K562 (cell line): Measurements from ENCODE around the gene HDAC3. TPM values are rescaled to one million over a fixed set of nuclear protein-coding genes. Genes with fewer than 3 reads are reported as not detected.
A peak's percentile ranks its signal among the peaks of the same experiment; 100 is the strongest.

Experiments
- ATAC-seq: fragments of 200-7000 bp; cut with Tn5 transposase; 3 replicates; pipeline ENCODE4 v1.9.1; 2020; ENCODE audit warnings: moderate library complexity
- BruUV-seq: library from RNA; stranded (reverse); fragments of 400-500 nt; replicated peaks from 2 replicates; lab custom pipeline; 2021; lab: Mats Ljungman, UMichigan
- CTCF ChIA-PET: fragments of 300-600 bp; formaldehyde crosslinking; extraction: SDS; loops from one replicate; lab custom pipeline; 2021; ENCODE audit warnings: low intra/inter-chr PET ratio; lab: Yijun Ruan, JAX
- POLR2A ChIA-PET: fragments of 300-600, 350-650 bp; sonication (Branson Sonifier 250); formaldehyde crosslinking; extraction: SDS; loops from one replicate; lab custom pipeline; 2021; ENCODE audit warnings: antibody characterized with exemption, inconsistent platforms; lab: Yijun Ruan, JAX
- DNase-seq, 4 experiments: peaks; one replicate each; pipeline versions ENCODE4 v3.0.0 to v3.0.0-alpha.2; 2011 to 2018; ENCODE audit warnings: low spot score in 3 of 4, mixed read lengths in 3 of 4; ENCODE audit errors: extremely low read depth in 1 of 4
- FAIRE-seq: peaks from 2 replicates; lab custom pipeline; 2011; peaks lifted over from hg19 to GRCh38; lab: Jason Lieb, UNC
- H2AFZ ChIP-seq: 2 replicates; pipeline ENCODE4 v1.6.0; 2011; ENCODE audit warnings: low read depth, low read length, control low read depth, inconsistent platforms
- H3K27ac ChIP-seq: fragments of 200-600 bp; 3 replicates; pipeline ENCODE4 v1.8.0; 2011; ENCODE audit warnings: low read depth, mild to moderate bottlenecking, control low read depth, inconsistent platforms, low read length, moderate library complexity, mixed read lengths; ENCODE audit errors: extremely low read depth
- H3K27me3 ChIP-seq, 2 experiments: fragments of 300-600 bp in 1 of 2; 2 replicates in 1 of 2; 3 replicates in 1 of 2; pipeline versions ENCODE4 v1.6.0 to v1.8.0; 2011; ENCODE audit warnings: inconsistent platforms in 2 of 2, low read length in 2 of 2, mild to moderate bottlenecking in 1 of 2, mixed read lengths in 1 of 2, moderate library complexity in 1 of 2; ENCODE audit not compliant: control insufficient read depth in 2 of 2, insufficient read depth in 2 of 2
- H3K36me3 ChIP-seq: fragments of 300-600 bp; 3 replicates; pipeline ENCODE4 v1.8.0; 2011; ENCODE audit warnings: mild to moderate bottlenecking, low read length, inconsistent platforms; ENCODE audit not compliant: control insufficient read depth, insufficient read depth
- H3K4me1 ChIP-seq, 2 experiments: fragments of 200-600 bp in 1 of 2; replicated peaks in 1 of 2; 2 replicates in 1 of 2; 3 replicates in 1 of 2; pipeline versions ENCODE4 v1.5.1 to v1.8.0; 2011; ENCODE audit warnings: inconsistent platforms in 2 of 2, low read length in 2 of 2, mild to moderate bottlenecking in 1 of 2, mixed read lengths in 1 of 2, moderate library complexity in 1 of 2; ENCODE audit not compliant: control insufficient read depth in 2 of 2, insufficient read depth in 2 of 2
- H3K4me2 ChIP-seq: 2 replicates; pipeline ENCODE4 v1.6.1; 2011; ENCODE audit warnings: low read length, control low read depth, inconsistent platforms, mixed read lengths; ENCODE audit not compliant: insufficient read depth
- H3K4me3 ChIP-seq: fragments of 200-600 bp; sonication (generic), shearing (Covaris generic); 2 replicates; pipeline ENCODE4 v1.5.1; 2016; ENCODE audit warnings: control low read depth, inconsistent platforms
- H3K79me2 ChIP-seq: fragments of 200-600 bp; 3 replicates; pipeline ENCODE4 v1.8.0; 2011; ENCODE audit warnings: low read length, inconsistent platforms; ENCODE audit not compliant: control insufficient read depth, insufficient read depth
- H3K9ac ChIP-seq, 2 experiments: 2 replicates each; pipeline versions ENCODE4 v1.6.0 to v1.6.1; 2011; ENCODE audit warnings: low read depth in 2 of 2, low read length in 2 of 2, control low read depth in 1 of 2, inconsistent platforms in 1 of 2, mild to moderate bottlenecking in 1 of 2, mixed read lengths in 1 of 2; ENCODE audit not compliant: insufficient read depth in 1 of 2
- H3K9me1 ChIP-seq: one replicate; pipeline ENCODE4 v1.6.0; 2011; ENCODE audit warnings: inconsistent platforms, mild to moderate bottlenecking, low read length, moderate library complexity; ENCODE audit not compliant: control insufficient read depth, insufficient read depth
- H3K9me3 ChIP-seq: replicated peaks from 2 replicates; pipeline ENCODE4 v1.5.1; 2011; ENCODE audit warnings: low read depth, low read length, inconsistent platforms; ENCODE audit not compliant: control insufficient read depth, insufficient read depth
- H4K20me1 ChIP-seq: replicated peaks from 2 replicates; pipeline ENCODE4 v1.6.1; 2011; ENCODE audit warnings: low read length, inconsistent platforms, mixed read lengths; ENCODE audit not compliant: control insufficient read depth, insufficient read depth
- ARHGAP35 ChIP-seq: fragments of 450-650 bp; IDR thresholded peaks from 2 replicates; pipeline ENCODE4 v1.6.1; 2018; ENCODE audit not compliant: partially characterized antibody
- CREB1 ChIP-seq, 2 experiments: sonication (generic) in 1 of 2; formaldehyde crosslinking in 1 of 2; IDR thresholded peaks; 2 replicates each; pipeline versions ENCODE4 v1.6.1 to v1.8.0; 2012 to 2022; ENCODE audit warnings: inconsistent platforms in 1 of 2, mild to moderate bottlenecking in 1 of 2, missing genetic modification reagents in 1 of 2, moderate library complexity in 1 of 2
- DMBX1 ChIP-seq: fragments of 250-450 bp; sonication (Bioruptor Pico); IDR thresholded peaks from 2 replicates; pipeline ENCODE4 v1.8.0; 2022; ENCODE audit warnings: inconsistent platforms, mild to moderate bottlenecking, moderate library complexity, borderline replicate concordance
- HDAC8 ChIP-seq: fragments of 450-650 bp; IDR thresholded peaks from 2 replicates; pipeline ENCODE4 v1.6.1; 2016; ENCODE audit warnings: mild to moderate bottlenecking, missing genetic modification characterization, moderate library complexity, missing compliant biosample characterization
- HSF4 ChIP-seq: fragments of 250-450 bp; sonication (Bioruptor Pico); IDR thresholded peaks from 2 replicates; pipeline ENCODE4 v2.1.2; 2022; ENCODE audit warnings: mild to moderate bottlenecking, moderate library complexity, borderline replicate concordance
- MAFK ChIP-seq: IDR thresholded peaks from 2 replicates; pipeline ENCODE4 v1.6.1; 2011; ENCODE audit warnings: low read length, improper control_type of control experiment
- RNF2 ChIP-seq: sonication (generic); IDR thresholded peaks from 2 replicates; pipeline ENCODE4 v1.6.1; 2016
- SP1 ChIP-seq: sonication (generic); formaldehyde crosslinking; IDR thresholded peaks from 2 replicates; pipeline ENCODE4 v1.8.1; 2022; ENCODE audit warnings: mild to moderate bottlenecking, missing genetic modification reagents
- TRIM24 ChIP-seq, 2 experiments: fragments of 450-650 bp; IDR thresholded peaks; 2 replicates each; pipeline ENCODE4 v1.6.1; 2016
- ZBTB12 ChIP-seq: fragments of 250-450 bp; sonication (Bioruptor Pico); IDR thresholded peaks from 2 replicates; pipeline ENCODE4 v1.4.0; 2020
- ZNF133 ChIP-seq: fragments of 250-450 bp; sonication (Bioruptor Pico); IDR thresholded peaks from 2 replicates; pipeline ENCODE4 v1.4.0; 2020; ENCODE audit warnings: mild to moderate bottlenecking
- ZNF23 ChIP-seq: fragments of 250-450 bp; sonication (Bioruptor Pico); IDR thresholded peaks from 2 replicates; pipeline ENCODE4 v1.4.0; 2020; ENCODE audit warnings: mild to moderate bottlenecking
- ZNF408 ChIP-seq: fragments of 250-450 bp; sonication (Bioruptor Pico); IDR thresholded peaks from 2 replicates; pipeline ENCODE4 v1.4.0; 2020; ENCODE audit warnings: low read depth, mild to moderate bottlenecking, moderate library complexity
- WGBS: fragments of 100-300 bp; shearing (Covaris generic); methylation state at CpG from one replicate; pipeline ENCODE4 v1.1.6; 2016; ENCODE audit warnings: low coverage, mixed read lengths; ENCODE audit not compliant: insufficient coverage; ENCODE audit errors: missing lambda C conversion rate; 5-methylcytosine and 5-hydroxymethylcytosine counted together
- in situ Hi-C: fragments of 300-500 bp; cut with MboI; formaldehyde crosslinking; loops from 4 replicates; pipeline ENCODE4 v1.15.0; 2018; ENCODE audit warnings: inconsistent platforms, mixed read lengths
- intact Hi-C: fragments of 100-400 bp; cut with micrococcal nuclease; formaldehyde crosslinking; loops from 2 replicates; pipeline ENCODE4 v1.14.2; 2022
- polyA plus RNA-seq, 8 experiments: library from polyadenylated mRNA; depleted of rRNA in 4 of 8; stranded (reverse) in 5 of 8; unstranded in 3 of 8; fragments of >200 nt; fragmentation: Nextera tagmentation in 2 of 8; fragmentation: Illumina TruSeq in 1 of 8; extraction: Ambion mirVana in 2 of 8; extraction: Trizol in 1 of 8; gene quantifications; 2 replicates each; pipeline versions ENCODE4 v1.2.1 to v1.2.3, GENCODE V29; 2011 to 2014; ENCODE audit warnings: inconsistent platforms in 1 of 8, missing spikeins in 1 of 8
- total RNA-seq, 7 experiments: library from RNA; depleted of rRNA in 6 of 7; stranded (reverse); fragments of >200 nt in 6 of 7; fragmentation: Illumina TruSeq in 2 of 7; extraction: Trizol in 2 of 7; gene quantifications; 2 replicates each; pipeline versions ENCODE4 v1.2.1 to v1.2.3, GENCODE V29; 2011 to 2021; ENCODE audit warnings: low replicate concordance in 1 of 7
- TF ChIP-seq, protein P1 (sequence below): fragments of 250-450 bp; sonication (Bioruptor Pico); IDR thresholded peaks from 2 replicates; pipeline ENCODE4 v1.5.0; 2022; ENCODE audit warnings: mild to moderate bottlenecking
- TF ChIP-seq, protein P2 (sequence below), 2 experiments: fragments of 450-650 bp in 1 of 2; IDR thresholded peaks; 2 replicates each; pipeline ENCODE4 v1.6.1; 2011 to 2017; ENCODE audit warnings: low read depth in 2 of 2, antibody characterized with exemption in 1 of 2, borderline replicate concordance in 1 of 2, low read length in 1 of 2, mild to moderate bottlenecking in 1 of 2, mixed read lengths in 1 of 2; ENCODE audit not compliant: control insufficient read depth in 1 of 2

Gene HDAC3
- total and polyA plus RNA-seq, 9 of the 15 experiments (the other 6 are each of a cell fraction or from before 2014, with no cell fraction given) = 89.7 to 191 (median 119) TPM

GRCh38 chr5:141650851-141651727, 14.4 kb upstream of the HDAC3 start, which contains the start of gene FCHSD1:
TSS of gene FCHSD1 (minus strand) at chr5:141651418. CDS start at chr5:141651368, 50 bp downstream.
- 1% methylated on average over 37 of the region's 50 CpGs for whole genome bisulfite sequencing
- Histone ChIP-seq H3K4me1 (peaks cover 9 to 27% of the 10 kb centered on the region in 2 experiments), H3K9me1 (peaks cover 4% of the 10 kb centered on the region), H3K9me3 (no peaks in the 10 kb centered on the region), H3K4me2 (peak within 1 kb of the TSS; percentile 89), H3K79me2 (peaks cover 3% of the 10 kb centered on the region; the same call in 1 of the 3 replicates), H3K4me3 (peak within 1 kb of the TSS; percentile 77), H3K9ac (peak within 1 kb of the TSS; percentile 67 to 91), H3K27ac (peak within 1 kb of the TSS; percentile 62), H3K36me3 (peaks cover 17% of the 10 kb centered on the region; the same call in 2 of the 3 replicates), H3K27me3 (no peaks in the 10 kb centered on the region), H4K20me1 (no peaks in the 10 kb centered on the region), H2AFZ (peak within 1 kb of the TSS; percentile 84)
- DNase-seq = peak; percentile 91 to 99 (median 98)
- peak; percentile 98 for ATAC-seq
- FAIRE-seq = peak; percentile 84
- CTCF ChIA-PET = no interaction called here
- intact Hi-C loops (no loop called here), in situ Hi-C loops (no loop called here)
- POLR2A ChIA-PET = interaction anchor here (0.6 to 2.2 kb wide), 6 partner anchors 8 to 36 kb away, joined by 3 to 10 read pairs (median 4); no protein-coding TSS in a partner anchor
- BruUV-seq = no TSS peak
- TF ChIP-seq HSF4 (CRISPR knock-in tag) = no peak
- peak; percentile 65 for TF ChIP-seq CREB1 (IDR thresholded peaks at IDR 0.05)
- TF ChIP-seq CREB1 (CRISPR knock-in tag; IDR thresholded peaks at IDR 0.05) = 0 out of 2 replicates have a peak, but pooled peaks have one; percentile 28
- no peak for TF ChIP-seq ZNF133 (CRISPR knock-in tag)
- TF ChIP-seq, protein P1, sequence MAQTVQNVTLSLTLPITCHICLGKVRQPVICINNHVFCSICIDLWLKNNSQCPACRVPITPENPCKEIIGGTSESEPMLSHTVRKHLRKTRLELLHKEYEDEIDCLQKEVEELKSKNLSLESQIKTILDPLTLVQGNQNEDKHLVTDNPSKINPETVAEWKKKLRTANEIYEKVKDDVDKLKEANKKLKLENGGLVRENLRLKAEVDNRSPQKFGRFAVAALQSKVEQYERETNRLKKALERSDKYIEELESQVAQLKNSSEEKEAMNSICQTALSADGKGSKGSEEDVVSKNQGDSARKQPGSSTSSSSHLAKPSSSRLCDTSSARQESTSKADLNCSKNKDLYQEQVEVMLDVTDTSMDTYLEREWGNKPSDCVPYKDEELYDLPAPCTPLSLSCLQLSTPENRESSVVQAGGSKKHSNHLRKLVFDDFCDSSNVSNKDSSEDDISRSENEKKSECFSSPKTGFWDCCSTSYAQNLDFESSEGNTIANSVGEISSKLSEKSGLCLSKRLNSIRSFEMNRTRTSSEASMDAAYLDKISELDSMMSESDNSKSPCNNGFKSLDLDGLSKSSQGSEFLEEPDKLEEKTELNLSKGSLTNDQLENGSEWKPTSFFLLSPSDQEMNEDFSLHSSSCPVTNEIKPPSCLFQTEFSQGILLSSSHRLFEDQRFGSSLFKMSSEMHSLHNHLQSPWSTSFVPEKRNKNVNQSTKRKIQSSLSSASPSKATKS (CRISPR knock-in tag) = no peak
- no peak for TF ChIP-seq HDAC8 (tag)
- peak; percentile 81 for TF ChIP-seq SP1 (CRISPR knock-in tag)
- TF ChIP-seq RNF2 = no peak
- TF ChIP-seq ZNF23 (CRISPR knock-in tag) = no peak
- TF ChIP-seq ZNF408 (CRISPR knock-in tag) = no peak
- TF ChIP-seq ARHGAP35 = no peak
- TF ChIP-seq DMBX1 (CRISPR knock-in tag) = no peak
- TF ChIP-seq ZBTB12 (CRISPR knock-in tag) = no peak
- TF ChIP-seq TRIM24 (IDR thresholded peaks at IDR 0.05) = no peak
- TF ChIP-seq, protein P2, sequence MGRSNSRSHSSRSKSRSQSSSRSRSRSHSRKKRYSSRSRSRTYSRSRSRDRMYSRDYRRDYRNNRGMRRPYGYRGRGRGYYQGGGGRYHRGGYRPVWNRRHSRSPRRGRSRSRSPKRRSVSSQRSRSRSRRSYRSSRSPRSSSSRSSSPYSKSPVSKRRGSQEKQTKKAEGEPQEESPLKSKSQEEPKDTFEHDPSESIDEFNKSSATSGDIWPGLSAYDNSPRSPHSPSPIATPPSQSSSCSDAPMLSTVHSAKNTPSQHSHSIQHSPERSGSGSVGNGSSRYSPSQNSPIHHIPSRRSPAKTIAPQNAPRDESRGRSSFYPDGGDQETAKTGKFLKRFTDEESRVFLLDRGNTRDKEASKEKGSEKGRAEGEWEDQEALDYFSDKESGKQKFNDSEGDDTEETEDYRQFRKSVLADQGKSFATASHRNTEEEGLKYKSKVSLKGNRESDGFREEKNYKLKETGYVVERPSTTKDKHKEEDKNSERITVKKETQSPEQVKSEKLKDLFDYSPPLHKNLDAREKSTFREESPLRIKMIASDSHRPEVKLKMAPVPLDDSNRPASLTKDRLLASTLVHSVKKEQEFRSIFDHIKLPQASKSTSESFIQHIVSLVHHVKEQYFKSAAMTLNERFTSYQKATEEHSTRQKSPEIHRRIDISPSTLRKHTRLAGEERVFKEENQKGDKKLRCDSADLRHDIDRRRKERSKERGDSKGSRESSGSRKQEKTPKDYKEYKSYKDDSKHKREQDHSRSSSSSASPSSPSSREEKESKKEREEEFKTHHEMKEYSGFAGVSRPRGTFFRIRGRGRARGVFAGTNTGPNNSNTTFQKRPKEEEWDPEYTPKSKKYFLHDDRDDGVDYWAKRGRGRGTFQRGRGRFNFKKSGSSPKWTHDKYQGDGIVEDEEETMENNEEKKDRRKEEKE (IDR thresholded peaks at IDR 0.05; ENCODE audit: borderline replicate concordance in 1 of 2, control insufficient read depth in 1 of 2, low read depth in 2 of 2, low read length in 1 of 2) = no peak
- TF ChIP-seq MAFK = no peak
